Stomach smooth muscle (tissue), 2 donors: Measurements from ENCODE around the gene LPP.

Source experiments
- H3K27ac ChIP-seq: one replicate; pipeline ENCODE4 v1.7.0; 2013; ENCODE audit warnings: mild to moderate bottlenecking, low read length, inconsistent platforms
- H3K27me3 ChIP-seq, 2 donors: one replicate each; pipeline ENCODE4 v1.7.0; 2013; ENCODE audit warnings: low read length in 2 of 2; ENCODE audit not compliant: insufficient read depth in 2 of 2, control insufficient read depth in 1 of 2
- H3K36me3 ChIP-seq, 2 donors: one replicate each; pipeline ENCODE4 v1.7.0; 2013; ENCODE audit warnings: low read length in 2 of 2; ENCODE audit not compliant: control insufficient read depth in 2 of 2, insufficient read depth in 2 of 2
- H3K4me1 ChIP-seq: one replicate; pipeline ENCODE4 v1.7.0; 2013; ENCODE audit warnings: low read length; ENCODE audit not compliant: control insufficient read depth, insufficient read depth
- H3K4me3 ChIP-seq, 2 donors: one replicate each; pipeline ENCODE4 v1.7.0; 2013; ENCODE audit warnings: low read length in 2 of 2
- H3K9ac ChIP-seq, 2 donors: one replicate each; pipeline ENCODE4 v1.7.0; 2013; ENCODE audit warnings: low read length in 2 of 2, mild to moderate bottlenecking in 1 of 2
- H3K9me3 ChIP-seq, 2 donors: one replicate each; pipeline ENCODE4 v1.7.0; 2013; ENCODE audit warnings: low read length in 2 of 2; ENCODE audit not compliant: control insufficient read depth in 2 of 2
- donor health status: healthy.
- donor health status: Pancreatic carcinoma.

LPP gene

GRCh38 chr3:188931531-188931930 is 777.6 kb downstream of the LPP start:
- H3K4me1 ChIP-seq = no peaks in the 10 kb centered on the region
- H3K27ac ChIP-seq = no peak overlapping the region
- no peaks in the 10 kb centered on the region for H3K27me3 ChIP-seq
- no peak overlapping the region for H3K4me3 ChIP-seq
- H3K36me3 ChIP-seq = no peaks in the 10 kb centered on the region
- no peaks in the 10 kb centered on the region for H3K9me3 ChIP-seq
- H3K9ac ChIP-seq = no peak overlapping the region

- Histone ChIP-seq H3K4me3 (no peak overlapping the region), H3K36me3 (no peaks in the 10 kb centered on the region), H3K9me3 (no peaks in the 10 kb centered on the region), H3K27me3 (no peaks in the 10 kb centered on the region), H3K4me1 (no peaks in the 10 kb centered on the region), H3K9ac (no peak overlapping the region), H3K27ac (no peak overlapping the region)
Observed at GRCh38 chr3:188934989-188935388, 781.0 kb downstream of the LPP start.

GRCh38 chr3:188936597-188937107 is 782.7 kb downstream of the LPP start:
- Histone ChIP-seq H3K4me3 (no peak overlapping the region), H3K9ac (no peak overlapping the region), H3K9me3 (no peaks in the 10 kb centered on the region), H3K36me3 (no peaks in the 10 kb centered on the region), H3K27ac (no peak overlapping the region), H3K27me3 (no peaks in the 10 kb centered on the region), H3K4me1 (no peaks in the 10 kb centered on the region)

GRCh38 chr3:188937389-188937788 is 783.4 kb downstream of the LPP start:
- Histone ChIP-seq H3K27me3 (no peaks in the 10 kb centered on the region), H3K4me3 (no peak overlapping the region), H3K27ac (no peak overlapping the region), H3K9me3 (no peaks in the 10 kb centered on the region), H3K9ac (no peak overlapping the region), H3K4me1 (no peaks in the 10 kb centered on the region), H3K36me3 (no peaks in the 10 kb centered on the region)

GRCh38 chr3:188938999-188939398 is 785.0 kb downstream of the LPP start:
- Histone ChIP-seq H3K9ac (no peak overlapping the region), H3K4me3 (no peak overlapping the region), H3K9me3 (no peaks in the 10 kb centered on the region), H3K36me3 (no peaks in the 10 kb centered on the region), H3K4me1 (no peaks in the 10 kb centered on the region), H3K27me3 (no peaks in the 10 kb centered on the region), H3K27ac (no peak overlapping the region)

GRCh38 chr3:188939814-188940572 is 786.0 kb downstream of the LPP start:
- H3K27ac ChIP-seq = no peak overlapping the region
- no peak overlapping the region for H3K4me3 ChIP-seq
- peaks cover 3% of the 10 kb centered on the region for H3K4me1 ChIP-seq
- no peaks in the 10 kb centered on the region for H3K27me3 ChIP-seq
- no peaks in the 10 kb centered on the region for H3K9me3 ChIP-seq
- H3K9ac ChIP-seq = no peak overlapping the region
- no peaks in the 10 kb centered on the region for H3K36me3 ChIP-seq
